Astrocyte (in vitro differentiated cells and primary cell): ENCODE results near the gene HNRNPF. TPM values are rescaled to one million over a fixed set of nuclear protein-coding genes. Genes with fewer than 3 reads are reported as not detected.

ENCODE experiments used
- DNase-seq: peaks from one replicate; pipeline ENCODE4 v3.0.0-alpha.2; 2010; ENCODE audit warnings: low read depth
- FAIRE-seq: peaks from 2 replicates; lab custom pipeline; 2011; peaks lifted over from hg19 to GRCh38; lab: Jason Lieb, UNC
- H2AFZ ChIP-seq: 2 replicates; pipeline ENCODE4 v1.6.0; 2012; ENCODE audit warnings: low read depth, low read length, inconsistent platforms
- H3K27ac ChIP-seq: 2 replicates; pipeline ENCODE4 v1.5.1; 2011; ENCODE audit warnings: low read depth, low read length, inconsistent platforms
- H3K27me3 ChIP-seq: 2 replicates; pipeline ENCODE4 v1.6.0; 2011; ENCODE audit warnings: low read length, inconsistent platforms; ENCODE audit not compliant: insufficient read depth
- H3K36me3 ChIP-seq: 2 replicates; pipeline ENCODE4 v1.5.1; 2011; ENCODE audit warnings: low read length, inconsistent platforms; ENCODE audit not compliant: insufficient read depth
- H3K4me1 ChIP-seq: 2 replicates; pipeline ENCODE4 v1.5.1; 2011; ENCODE audit warnings: low read length, inconsistent platforms; ENCODE audit not compliant: insufficient read depth
- H3K4me2 ChIP-seq: 2 replicates; pipeline ENCODE4 v1.6.0; 2012; ENCODE audit warnings: low read length, inconsistent platforms
- H3K4me3 ChIP-seq: 2 replicates; pipeline ENCODE4 v1.5.1; 2011; ENCODE audit warnings: low read depth, mild to moderate bottlenecking, low read length, inconsistent platforms; ENCODE audit not compliant: insufficient read depth
- H3K79me2 ChIP-seq: 2 replicates; pipeline ENCODE4 v1.6.0; 2012; ENCODE audit warnings: mild to moderate bottlenecking, low read length, inconsistent platforms; ENCODE audit not compliant: insufficient read depth
- H3K9ac ChIP-seq: 2 replicates; pipeline ENCODE4 v1.6.0; 2012; ENCODE audit warnings: mild to moderate bottlenecking, low read length, inconsistent platforms
- H3K9me3 ChIP-seq: 2 replicates; pipeline ENCODE4 v1.5.1; 2012; ENCODE audit warnings: low read depth, mild to moderate bottlenecking, low read length, inconsistent platforms; ENCODE audit not compliant: insufficient read depth
- H4K20me1 ChIP-seq: 2 replicates; pipeline ENCODE4 v1.6.0; 2012; ENCODE audit warnings: low read length, inconsistent platforms; ENCODE audit not compliant: insufficient read depth
- H3K27ac Mint-ChIP-seq: one replicate; pipeline ENCODE4 v1.8.0; 2021; ENCODE audit warnings: mild to moderate bottlenecking, mixed read lengths; ENCODE audit not compliant: unreplicated experiment
- H3K27me3 Mint-ChIP-seq: one replicate; pipeline ENCODE4 v1.8.0; 2021; ENCODE audit warnings: low read depth, mixed read lengths; ENCODE audit not compliant: unreplicated experiment
- H3K36me3 Mint-ChIP-seq: one replicate; pipeline ENCODE4 v1.8.0; 2021; ENCODE audit warnings: low read depth, mixed read lengths; ENCODE audit not compliant: unreplicated experiment
- H3K4me1 Mint-ChIP-seq: one replicate; pipeline ENCODE4 v1.8.0; 2021; ENCODE audit warnings: low read depth, mixed read lengths; ENCODE audit not compliant: unreplicated experiment
- H3K4me3 Mint-ChIP-seq: one replicate; pipeline ENCODE4 v1.8.0; 2021; ENCODE audit warnings: mild to moderate bottlenecking, moderate library complexity, mixed read lengths; ENCODE audit not compliant: unreplicated experiment
- H3K9me3 Mint-ChIP-seq: one replicate; pipeline ENCODE4 v1.8.0; 2021; ENCODE audit warnings: mild to moderate bottlenecking, mixed read lengths; ENCODE audit not compliant: unreplicated experiment
- EZH2 ChIP-seq: IDR thresholded peaks from 2 replicates; pipeline ENCODE4 v1.6.1; 2012; ENCODE audit warnings: mild to moderate bottlenecking, low read length, inconsistent platforms; ENCODE audit not compliant: insufficient read depth
- total RNA-seq: library from RNA; stranded (reverse); gene quantifications from 2 replicates; pipeline ENCODE4 v1.2.1, GENCODE V29; 2021
- TF ChIP-seq, protein P1 (sequence below): IDR thresholded peaks from 2 replicates; pipeline ENCODE4 v1.5.1; 2011; ENCODE audit warnings: low read depth, mild to moderate bottlenecking, inconsistent platforms, low read length, moderate library complexity; ENCODE audit not compliant: insufficient read depth

HNRNPF gene
- total RNA-seq, 1 donor from 2014 or later = 151 TPM

DNA sequence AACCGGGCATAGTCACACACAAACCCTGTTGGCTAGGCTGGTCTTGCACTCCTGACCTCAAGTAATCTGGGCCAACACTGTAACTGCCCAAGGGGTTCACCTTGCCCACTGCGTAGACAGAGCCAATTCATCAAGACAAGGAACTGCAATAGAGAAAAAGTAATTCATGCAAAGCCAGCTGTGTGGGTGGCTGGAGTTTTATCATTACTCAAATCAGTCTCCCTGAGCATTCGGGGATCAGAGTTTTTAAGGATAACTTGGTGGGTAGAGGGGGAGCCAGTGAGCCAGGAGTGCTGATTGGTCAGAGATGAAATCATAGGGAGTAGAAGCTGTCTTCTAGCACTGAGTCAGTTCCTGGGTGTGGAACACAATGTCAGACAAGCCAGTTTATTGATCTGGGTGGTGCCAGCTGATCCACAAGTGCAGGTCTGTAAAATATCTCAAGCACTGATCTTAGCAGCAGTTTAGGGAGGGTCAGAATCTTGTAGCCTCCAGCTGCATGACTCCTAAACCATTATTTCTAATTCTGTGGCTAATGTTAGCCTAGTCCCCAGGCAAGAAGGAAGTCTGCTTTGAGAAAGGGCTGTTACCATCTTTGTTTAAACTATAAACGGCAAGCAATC, 53.1 kb downstream of the HNRNPF start:
- Histone ChIP-seq H3K27me3 (no peaks in the 10 kb centered on the region), H3K79me2 (no peaks in the 10 kb centered on the region), H3K9me3 (no peaks in the 10 kb centered on the region), H3K4me1 (peaks cover 10% of the 10 kb centered on the region), H3K4me3 (no peak overlapping the region), H3K36me3 (no peaks in the 10 kb centered on the region), H3K27ac (no peak overlapping the region), H3K9ac (no peak overlapping the region), H2AFZ (no peak overlapping the region), H4K20me1 (no peaks in the 10 kb centered on the region), H3K4me2 (peak overlapping the region; percentile 22)
- no peaks in the 10 kb centered on the region for H3K36me3 Mint-ChIP-seq
- H3K27ac Mint-ChIP-seq = no peak overlapping the region
- no peak for TF ChIP-seq EZH2
- TF ChIP-seq, protein P1, sequence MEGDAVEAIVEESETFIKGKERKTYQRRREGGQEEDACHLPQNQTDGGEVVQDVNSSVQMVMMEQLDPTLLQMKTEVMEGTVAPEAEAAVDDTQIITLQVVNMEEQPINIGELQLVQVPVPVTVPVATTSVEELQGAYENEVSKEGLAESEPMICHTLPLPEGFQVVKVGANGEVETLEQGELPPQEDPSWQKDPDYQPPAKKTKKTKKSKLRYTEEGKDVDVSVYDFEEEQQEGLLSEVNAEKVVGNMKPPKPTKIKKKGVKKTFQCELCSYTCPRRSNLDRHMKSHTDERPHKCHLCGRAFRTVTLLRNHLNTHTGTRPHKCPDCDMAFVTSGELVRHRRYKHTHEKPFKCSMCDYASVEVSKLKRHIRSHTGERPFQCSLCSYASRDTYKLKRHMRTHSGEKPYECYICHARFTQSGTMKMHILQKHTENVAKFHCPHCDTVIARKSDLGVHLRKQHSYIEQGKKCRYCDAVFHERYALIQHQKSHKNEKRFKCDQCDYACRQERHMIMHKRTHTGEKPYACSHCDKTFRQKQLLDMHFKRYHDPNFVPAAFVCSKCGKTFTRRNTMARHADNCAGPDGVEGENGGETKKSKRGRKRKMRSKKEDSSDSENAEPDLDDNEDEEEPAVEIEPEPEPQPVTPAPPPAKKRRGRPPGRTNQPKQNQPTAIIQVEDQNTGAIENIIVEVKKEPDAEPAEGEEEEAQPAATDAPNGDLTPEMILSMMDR = no peak
- H3K27me3 Mint-ChIP-seq = no peaks in the 10 kb centered on the region
- H3K9me3 Mint-ChIP-seq = no peaks in the 10 kb centered on the region
- peaks cover 6% of the 10 kb centered on the region for H3K4me1 Mint-ChIP-seq
- peak; percentile 58 for DNase-seq
- no peak overlapping the region for H3K4me3 Mint-ChIP-seq
- no peak for FAIRE-seq

DNA sequence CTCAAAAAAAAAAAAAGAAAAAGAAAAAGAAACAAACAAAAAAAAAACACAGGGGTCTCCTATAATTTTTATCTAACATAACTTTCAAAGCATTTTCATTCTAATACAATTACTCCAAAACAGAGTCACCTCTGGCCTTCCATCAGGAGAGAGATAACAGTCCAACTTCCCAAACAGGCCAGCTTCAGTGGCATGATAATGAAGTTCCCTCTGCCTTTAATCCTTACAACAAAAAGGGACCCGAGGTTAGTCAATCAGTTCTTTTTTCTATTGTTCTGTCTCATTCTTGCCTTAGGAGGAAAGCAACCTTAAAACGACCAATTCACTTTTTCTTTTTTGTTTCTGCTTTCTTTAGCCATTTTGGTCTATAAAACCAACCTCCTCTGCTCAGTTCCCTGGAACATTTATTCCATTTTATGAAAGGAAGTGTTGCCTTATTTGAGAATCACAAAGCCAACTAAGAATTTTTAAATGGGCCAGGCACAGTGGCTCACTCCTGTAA, 54.1 kb downstream of the HNRNPF start:
- DNase-seq = no peak
- H4K20me1 ChIP-seq = no peaks in the 10 kb centered on the region
- H3K79me2 ChIP-seq = no peaks in the 10 kb centered on the region
- no peak overlapping the region for H3K4me2 ChIP-seq
- Mint-ChIP-seq H3K27me3 (peaks cover 6% of the 10 kb centered on the region), H3K4me1 (peaks cover 6% of the 10 kb centered on the region), H3K4me3 (no peak overlapping the region), H3K9me3 (no peaks in the 10 kb centered on the region), H3K27ac (no peak overlapping the region), H3K36me3 (no peaks in the 10 kb centered on the region)
- TF ChIP-seq, protein P1 = no peak
- TF ChIP-seq EZH2 = no peak
- no peaks in the 10 kb centered on the region for H3K36me3 ChIP-seq
- H3K4me1 ChIP-seq = peaks cover 10% of the 10 kb centered on the region
- no peak overlapping the region for H3K27ac ChIP-seq
- H2AFZ ChIP-seq = no peak overlapping the region
- no peak overlapping the region for H3K9ac ChIP-seq
- FAIRE-seq = no peak
- peaks cover 4% of the 10 kb centered on the region for H3K27me3 ChIP-seq
- H3K4me3 ChIP-seq = no peak overlapping the region
- no peaks in the 10 kb centered on the region for H3K9me3 ChIP-seq

DNA sequence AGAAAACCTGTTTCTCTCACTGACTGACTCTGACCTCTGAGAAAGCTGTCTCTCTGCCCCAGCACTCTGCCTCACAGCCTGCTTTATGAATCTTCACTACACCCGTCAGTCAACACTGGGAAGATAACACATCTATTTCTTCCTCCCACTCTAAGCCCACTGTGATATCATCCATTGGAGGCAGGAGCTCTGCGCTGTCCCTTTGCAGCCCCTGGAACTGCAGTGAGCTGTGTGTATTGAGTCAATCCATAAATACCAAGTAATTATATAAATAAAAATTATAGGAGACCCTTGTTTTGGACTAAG, 54.7 kb downstream of the HNRNPF start:
- Histone ChIP-seq H3K4me2 (no peak overlapping the region), H3K4me3 (no peak overlapping the region), H4K20me1 (no peaks in the 10 kb centered on the region), H3K79me2 (no peaks in the 10 kb centered on the region), H3K9ac (no peak overlapping the region), H2AFZ (no peak overlapping the region), H3K4me1 (peaks cover 10% of the 10 kb centered on the region), H3K27me3 (peaks cover 5% of the 10 kb centered on the region), H3K36me3 (no peaks in the 10 kb centered on the region), H3K27ac (no peak overlapping the region), H3K9me3 (no peaks in the 10 kb centered on the region)
- peaks cover 6% of the 10 kb centered on the region for H3K4me1 Mint-ChIP-seq
- no peak for DNase-seq
- no peaks in the 10 kb centered on the region for H3K36me3 Mint-ChIP-seq
- peaks cover 6% of the 10 kb centered on the region for H3K27me3 Mint-ChIP-seq
- FAIRE-seq = no peak
- TF ChIP-seq EZH2 = no peak
- TF ChIP-seq, protein P1 = no peak
- no peak overlapping the region for H3K27ac Mint-ChIP-seq
- no peaks in the 10 kb centered on the region for H3K9me3 Mint-ChIP-seq
- no peak overlapping the region for H3K4me3 Mint-ChIP-seq
